Trophoblast cell (in vitro differentiated cells and primary cell): ENCODE data around the gene GNG14.
"Not testable (repeated sequence)": the region's sequence is repeated elsewhere in the genome, so short reads cannot be mapped to it uniquely, and the experiment has no call there.

Source experiments
- DNase-seq, 2 donors: peaks; one replicate each; pipeline ENCODE4 v3.0.0-alpha.2; 2016
- H2AFZ ChIP-seq: 2 replicates; pipeline ENCODE4 v1.6.1; 2013; ENCODE audit warnings: low read length, moderate library complexity, mild to moderate bottlenecking; ENCODE audit not compliant: insufficient read depth, poor library complexity
- H2AK5ac ChIP-seq: 2 replicates; pipeline ENCODE4 v1.6.1; 2013; ENCODE audit warnings: mild to moderate bottlenecking, low read length
- H2BK120ac ChIP-seq: 2 replicates; pipeline ENCODE4 v1.6.1; 2013; ENCODE audit warnings: low read length, mild to moderate bottlenecking, moderate library complexity; ENCODE audit not compliant: insufficient read depth, poor library complexity
- H2BK12ac ChIP-seq: 2 replicates; pipeline ENCODE4 v1.6.1; 2013; ENCODE audit warnings: mild to moderate bottlenecking, low read length, moderate library complexity
- H2BK5ac ChIP-seq: 2 replicates; pipeline ENCODE4 v1.6.1; 2013; ENCODE audit warnings: low read length, low read depth, moderate library complexity, mild to moderate bottlenecking; ENCODE audit not compliant: poor library complexity
- H3K14ac ChIP-seq: 2 replicates; pipeline ENCODE4 v1.6.1; 2013; ENCODE audit warnings: mild to moderate bottlenecking, low read length
- H3K18ac ChIP-seq: 2 replicates; pipeline ENCODE4 v1.6.1; 2013; ENCODE audit warnings: mild to moderate bottlenecking, low read length
- H3K23ac ChIP-seq: 2 replicates; pipeline ENCODE4 v1.6.1; 2013; ENCODE audit warnings: low read length
- H3K27ac ChIP-seq: 2 replicates; pipeline ENCODE4 v1.5.1; 2013; ENCODE audit warnings: low read depth, mild to moderate bottlenecking, inconsistent platforms, low read length, moderate library complexity
- H3K27me3 ChIP-seq: 2 replicates; pipeline ENCODE4 v1.6.1; 2013; ENCODE audit warnings: inconsistent platforms, mild to moderate bottlenecking, low read length, moderate library complexity; ENCODE audit not compliant: insufficient read depth
- H3K36me3 ChIP-seq, 2 experiments: 1 replicate in 1 of 2; 2 replicates in 1 of 2; pipeline ENCODE4 v1.6.1; 2013; ENCODE audit warnings: low read length in 2 of 2, mild to moderate bottlenecking in 2 of 2, moderate library complexity in 1 of 2; ENCODE audit not compliant: insufficient read depth in 2 of 2, control insufficient read depth in 1 of 2
- H3K4ac ChIP-seq: 2 replicates; pipeline ENCODE4 v1.6.1; 2013; ENCODE audit warnings: low read depth, mild to moderate bottlenecking, low read length, moderate library complexity
- H3K4me1 ChIP-seq, 2 experiments: 1 replicate in 1 of 2; 2 replicates in 1 of 2; pipeline ENCODE4 v1.6.1; 2013; ENCODE audit warnings: low read length in 2 of 2, mild to moderate bottlenecking in 2 of 2, moderate library complexity in 1 of 2; ENCODE audit not compliant: insufficient read depth in 2 of 2, control insufficient read depth in 1 of 2
- H3K4me2 ChIP-seq: 2 replicates; pipeline ENCODE4 v1.6.1; 2013; ENCODE audit warnings: inconsistent platforms, mild to moderate bottlenecking, low read length, moderate library complexity
- H3K4me3 ChIP-seq: 2 replicates; pipeline ENCODE4 v1.5.1; 2013; ENCODE audit warnings: mild to moderate bottlenecking, low read depth, low read length, inconsistent platforms
- H3K79me1 ChIP-seq: one replicate; pipeline ENCODE4 v1.6.1; 2013; ENCODE audit warnings: low read length
- H3K79me2 ChIP-seq: 2 replicates; pipeline ENCODE4 v1.6.1; 2013; ENCODE audit warnings: low read length, mild to moderate bottlenecking; ENCODE audit not compliant: control insufficient read depth, insufficient read depth, poor library complexity
- H3K9ac ChIP-seq: 2 replicates; pipeline ENCODE4 v1.6.1; 2013; ENCODE audit warnings: mild to moderate bottlenecking, low read length
- H3K9me3 ChIP-seq: 2 replicates; pipeline ENCODE4 v1.6.1; 2013; ENCODE audit warnings: low read depth, mild to moderate bottlenecking, control low read depth, inconsistent platforms, low read length; ENCODE audit not compliant: insufficient read depth
- H4K12ac ChIP-seq: 2 replicates; pipeline ENCODE4 v1.6.1; 2013; ENCODE audit warnings: low read depth, mild to moderate bottlenecking, low read length, moderate library complexity
- H4K8ac ChIP-seq: 2 replicates; pipeline ENCODE4 v1.6.1; 2013; ENCODE audit warnings: low read depth, mild to moderate bottlenecking, low read length, moderate library complexity
- H4K91ac ChIP-seq: one replicate; pipeline ENCODE4 v1.6.1; 2013; ENCODE audit warnings: low read depth, mild to moderate bottlenecking, low read length, moderate library complexity
- WGBS: extraction: QIAGEN DNeasy Blood & Tissue Kit; methylation state at CpG from one replicate; pipeline ENCODE4 v1.1.7; 2013; ENCODE audit warnings: missing lambda C conversion rate; ENCODE audit not compliant: insufficient read length, insufficient coverage; ENCODE audit errors: extremely low coverage; 5-methylcytosine and 5-hydroxymethylcytosine counted together

Gene GNG14

DNA sequence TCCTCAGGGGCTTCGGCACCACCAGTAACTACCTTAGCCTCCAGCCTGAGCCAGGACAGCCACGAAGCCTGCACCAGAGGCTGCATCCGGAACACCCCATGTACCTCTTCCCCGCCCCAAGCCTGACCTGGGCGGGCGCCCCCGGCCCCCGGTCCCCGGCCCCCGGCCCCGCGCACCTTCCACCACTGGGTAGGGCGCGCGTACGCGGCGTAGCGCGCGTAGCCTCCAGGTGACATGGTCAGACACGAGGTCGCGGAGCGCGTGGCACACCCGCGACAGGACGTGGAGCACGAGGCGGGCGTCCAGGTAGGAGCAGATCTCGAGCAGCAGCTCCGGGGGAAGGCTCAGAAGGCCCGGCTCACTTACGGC lies 8.2 kb downstream of the GNG14 start:
- Histone ChIP-seq H3K4me2 (peak overlapping the region; percentile 96), H2BK12ac (no peak overlapping the region), H4K8ac (peak overlapping the region; percentile 90), H3K9ac (peak overlapping the region; percentile 74), H3K4ac (no peak overlapping the region), H3K9me3 (peaks cover 2% of the 10 kb centered on the region), H3K79me2 (peaks cover 4% of the 10 kb centered on the region), H3K4me1 (peaks cover 3 to 5% of the 10 kb centered on the region in 2 experiments), H2BK120ac (no peak overlapping the region), H3K79me1 (peaks cover 2% of the 10 kb centered on the region), H3K36me3 (peaks cover 23 to 29% of the 10 kb centered on the region in 2 experiments), H2BK5ac (no peak overlapping the region), H4K91ac (peak overlapping the region; percentile 22), H3K4me3 (peak overlapping the region; percentile 91), H4K12ac (peak overlapping the region; percentile 24), H3K27ac (no peak overlapping the region), H3K18ac (no peak overlapping the region), H2AFZ (peak overlapping the region; percentile 75), H3K14ac (peak overlapping the region; percentile 24), H3K27me3 (no peaks in the 10 kb centered on the region), H3K23ac (no peak overlapping the region), H2AK5ac (no peak overlapping the region)
- no peak for DNase-seq
- WGBS = no CpG with 5 or more reads among the region's 36 CpGs

DNA sequence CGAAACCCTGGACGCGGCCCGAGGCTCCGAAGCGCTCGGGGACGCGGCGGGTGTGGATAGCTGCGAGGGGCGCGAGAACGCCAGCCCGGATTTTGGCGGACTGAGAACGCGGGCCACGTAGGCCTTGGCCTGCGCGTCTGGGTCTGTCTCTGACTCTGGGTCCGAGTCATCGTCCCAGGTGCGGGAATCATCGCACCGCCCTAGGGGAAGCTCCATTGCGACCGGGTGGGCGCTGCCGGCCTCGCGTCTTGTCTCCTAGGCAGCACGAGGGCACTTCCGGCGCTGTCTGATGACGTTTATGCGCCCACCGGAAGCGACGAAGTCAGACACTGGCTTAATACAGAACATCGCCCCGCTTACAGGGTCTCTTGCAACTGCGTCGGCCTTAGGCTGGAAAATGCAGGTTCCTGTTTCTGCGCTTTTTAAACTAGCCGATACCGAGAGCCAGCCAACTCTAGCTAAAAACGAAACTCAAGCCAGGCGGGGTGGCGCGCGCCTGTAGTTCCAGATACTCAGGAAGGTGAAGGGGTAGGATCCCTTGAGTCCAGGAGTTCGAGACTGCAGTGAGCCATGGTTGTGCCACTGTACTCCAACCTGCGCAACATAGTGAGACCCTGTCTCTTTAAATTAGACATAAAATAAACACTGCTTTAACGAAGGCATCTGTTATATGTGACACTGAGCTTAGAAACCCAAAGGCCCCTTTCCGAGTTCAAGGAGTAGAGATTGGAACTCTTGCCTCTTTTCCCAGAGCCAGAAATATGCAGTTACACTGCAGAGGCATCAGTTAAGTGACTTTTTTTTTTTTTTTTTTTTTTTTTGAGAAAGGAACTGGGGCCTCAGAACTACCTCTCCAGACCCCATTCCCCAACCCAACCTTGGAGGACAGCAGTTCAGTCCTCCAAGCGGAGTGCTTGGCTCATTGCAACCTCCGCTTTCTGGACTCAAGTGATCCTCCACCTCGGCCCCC lies 8.9 kb downstream of the GNG14 start, which contains the start of gene FBXW9:
Gene FBXW9 (minus strand): TSS at position 266 of the 970 bp plus-strand sequence. CDS start 50 bp downstream, at position 216.
- Histone ChIP-seq H3K79me2 (peaks cover 4% of the 10 kb centered on the region), H3K27ac (no peak within 1 kb of the TSS)
- WGBS = no CpG with 5 or more reads among the region's 59 CpGs

DNA sequence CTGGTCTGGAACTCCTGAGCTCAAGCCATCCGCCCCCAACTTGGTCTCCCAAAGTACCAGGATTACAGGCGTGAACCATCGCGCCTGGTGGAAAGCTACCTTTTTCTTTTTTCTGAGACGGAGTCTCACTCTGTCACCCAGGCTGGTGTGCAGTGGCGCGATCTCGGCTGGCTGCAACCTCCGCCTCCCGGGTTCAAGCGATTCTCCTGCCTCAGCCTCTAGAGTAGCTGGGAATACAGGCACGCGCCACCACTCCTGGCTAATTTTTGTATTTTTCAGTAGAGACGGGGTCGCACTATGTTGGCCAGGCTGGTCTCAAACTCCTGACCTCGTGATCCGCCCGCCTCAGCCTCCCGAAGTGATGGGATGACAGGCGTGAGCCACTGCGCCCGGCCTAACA lies 9.6 kb downstream of the GNG14 start:
- no CpG with 5 or more reads among the region's 22 CpGs for WGBS
- not testable (repeated sequence) for H3K14ac ChIP-seq, H3K79me1 ChIP-seq, H4K12ac ChIP-seq, H3K4me3 ChIP-seq, H2BK12ac ChIP-seq, H3K23ac ChIP-seq, H3K9me3 ChIP-seq, H3K27ac ChIP-seq, H3K27me3 ChIP-seq, H3K9ac ChIP-seq, H2BK5ac ChIP-seq, H2AK5ac ChIP-seq, H3K4me2 ChIP-seq, H3K4me1 ChIP-seq, DNase-seq, H2BK120ac ChIP-seq, H3K18ac ChIP-seq, H3K79me2 ChIP-seq, H2AFZ ChIP-seq, H4K91ac ChIP-seq, H3K4ac ChIP-seq
- Histone ChIP-seq H4K8ac (peak overlapping the region; percentile 42), H3K36me3 (peaks cover 38 to 43% of the 10 kb centered on the region in 2 experiments)

More for the DNA sequence above, 8.9 kb downstream of the GNG14 start, which contains the start of gene FBXW9:
- Histone ChIP-seq H3K4me2 (peak within 1 kb of the TSS; percentile 96), H3K79me1 (peaks cover 2% of the 10 kb centered on the region), H3K4me1 (peaks cover 3 to 5% of the 10 kb centered on the region in 2 experiments), H3K4me3 (peak within 1 kb of the TSS; percentile 91), H4K8ac (peak within 1 kb of the TSS; percentile 96), H2BK5ac (no peak within 1 kb of the TSS), H2BK120ac (no peak within 1 kb of the TSS), H3K4ac (no peak within 1 kb of the TSS), H2BK12ac (no peak within 1 kb of the TSS), H3K9ac (peak within 1 kb of the TSS; percentile 74), H3K18ac (no peak within 1 kb of the TSS), H3K9me3 (peaks cover 2% of the 10 kb centered on the region), H3K36me3 (peaks cover 30 to 35% of the 10 kb centered on the region in 2 experiments), H2AK5ac (no peak within 1 kb of the TSS), H4K91ac (peak within 1 kb of the TSS; percentile 22), H3K27me3 (no peaks in the 10 kb centered on the region), H3K23ac (no peak within 1 kb of the TSS), H2AFZ (peak within 1 kb of the TSS; percentile 77), H4K12ac (peak within 1 kb of the TSS; percentile 93), H3K14ac (peak within 1 kb of the TSS; percentile 83)
- DNase-seq = peak; percentile 95 to 99

DNA sequence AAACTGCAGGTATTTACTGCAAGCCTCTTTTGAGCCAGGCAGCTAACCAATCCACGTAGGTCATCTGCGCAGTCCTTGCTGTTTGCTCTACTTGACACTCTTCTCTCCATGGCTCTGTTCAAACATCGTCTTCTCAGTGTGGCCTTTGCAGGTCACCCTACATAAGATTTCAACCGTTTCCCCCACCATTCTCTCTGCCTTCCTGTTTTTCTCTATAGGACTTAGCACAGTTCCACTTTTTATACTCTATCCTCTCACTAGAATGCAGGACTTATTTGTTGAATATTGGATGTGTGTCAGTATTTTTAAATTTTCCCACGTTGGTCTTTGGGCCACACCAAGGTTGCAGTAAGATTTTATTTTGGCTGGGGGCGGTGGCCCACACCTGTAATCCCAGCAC lies 10.3 kb downstream of the GNG14 start:
- no peak overlapping the region for H2AK5ac ChIP-seq
- no peak overlapping the region for H3K14ac ChIP-seq
- H2AFZ ChIP-seq = no peak overlapping the region
- H3K23ac ChIP-seq = no peak overlapping the region
- DNase-seq = no peak
- peaks cover 2% of the 10 kb centered on the region for H3K79me1 ChIP-seq
- peaks cover 43 to 48% of the 10 kb centered on the region in 2 experiments for H3K36me3 ChIP-seq
- H4K12ac ChIP-seq = no peak overlapping the region
- no peak overlapping the region for H3K18ac ChIP-seq
- H3K9ac ChIP-seq = no peak overlapping the region
- H2BK5ac ChIP-seq = no peak overlapping the region
- no peak overlapping the region for H3K27ac ChIP-seq
- peaks cover 4% of the 10 kb centered on the region for H3K79me2 ChIP-seq
- H3K4me1 ChIP-seq = peaks cover 3 to 5% of the 10 kb centered on the region in 2 experiments
- no peak overlapping the region for H4K91ac ChIP-seq
- H3K4ac ChIP-seq = no peak overlapping the region
- H2BK120ac ChIP-seq = no peak overlapping the region
- WGBS = no CpG with 5 or more reads among the region's 6 CpGs
- H3K4me2 ChIP-seq = no peak overlapping the region
- no peak overlapping the region for H4K8ac ChIP-seq
- no peak overlapping the region for H2BK12ac ChIP-seq
- H3K4me3 ChIP-seq = no peak overlapping the region
- H3K9me3 ChIP-seq = peaks cover 2% of the 10 kb centered on the region
- no peaks in the 10 kb centered on the region for H3K27me3 ChIP-seq
